CD14-positive monocyte (primary cell): ENCODE results near the gene USP24. TPM values are rescaled to one million over a fixed set of nuclear protein-coding genes. Genes with fewer than 3 reads are reported as not detected.

Experiments used
- DNase-seq, 3 donors: peaks; one replicate each; pipeline ENCODE4 v3.0.0-alpha.2; 2011 to 2022
- H2AFZ ChIP-seq: 2 replicates; pipeline ENCODE4 v1.6.0; 2012; ENCODE audit warnings: mild to moderate bottlenecking, low read depth, low read length, inconsistent platforms; ENCODE audit not compliant: insufficient read depth, poor library complexity, severe bottlenecking
- H3K27ac ChIP-seq, 2 donors: 1 replicate in 1 of 2; 2 replicates in 1 of 2; pipeline ENCODE4 v1.5.1; 2012 to 2013; ENCODE audit warnings: low read length in 2 of 2, control low read depth in 1 of 2, inconsistent platforms in 1 of 2, low read depth in 1 of 2, mild to moderate bottlenecking in 1 of 2
- H3K27me3 ChIP-seq, 2 donors: one replicate each; pipeline versions ENCODE4 v1.6.0 to v1.6.1; 2011 to 2013; ENCODE audit warnings: low read length in 2 of 2; ENCODE audit not compliant: control insufficient read depth in 2 of 2, insufficient read depth in 2 of 2
- H3K36me3 ChIP-seq, 2 donors: replicated peaks in 1 of 2; 1 replicate in 1 of 2; 2 replicates in 1 of 2; pipeline versions ENCODE4 v1.5.1 to v1.6.1; 2012 to 2013; ENCODE audit warnings: low read length in 2 of 2, control low read depth in 1 of 2, inconsistent platforms in 1 of 2, mild to moderate bottlenecking in 1 of 2; ENCODE audit not compliant: insufficient read depth in 2 of 2, control insufficient read depth in 1 of 2
- H3K4me1 ChIP-seq, 2 donors: 1 replicate in 1 of 2; 2 replicates in 1 of 2; pipeline versions ENCODE4 v1.5.1 to v1.6.1; 2012 to 2013; ENCODE audit warnings: low read length in 2 of 2, control low read depth in 1 of 2, inconsistent platforms in 1 of 2, mild to moderate bottlenecking in 1 of 2, moderate library complexity in 1 of 2; ENCODE audit not compliant: insufficient read depth in 2 of 2, control insufficient read depth in 1 of 2
- H3K4me2 ChIP-seq: replicated peaks from 2 replicates; pipeline ENCODE3; 2012; ENCODE audit warnings: low read length, moderate library complexity, mild to moderate bottlenecking; ENCODE audit not compliant: poor library complexity, severe bottlenecking; ENCODE audit errors: extremely low read depth
- H3K4me3 ChIP-seq, 3 experiments: fragments of 200-600 bp in 1 of 3; sonication (generic) in 1 of 3; replicated peaks in 1 of 3; 1 replicate in 2 of 3; 2 replicates in 1 of 3; pipeline ENCODE4 v1.5.1; 2011 to 2013; ENCODE audit warnings: low read length in 3 of 3, mild to moderate bottlenecking in 3 of 3, control low read depth in 2 of 3, low read depth in 2 of 3, inconsistent platforms in 1 of 3, moderate library complexity in 1 of 3
- H3K79me2 ChIP-seq: 2 replicates; pipeline ENCODE4 v1.6.0; 2012; ENCODE audit warnings: mild to moderate bottlenecking, control low read depth, inconsistent platforms, low read length, moderate library complexity; ENCODE audit not compliant: insufficient read depth
- H3K9ac ChIP-seq: 2 replicates; pipeline ENCODE4 v1.6.0; 2017; ENCODE audit warnings: low read length, mild to moderate bottlenecking; ENCODE audit not compliant: insufficient read depth, poor library complexity, severe bottlenecking
- H3K9me3 ChIP-seq, 2 donors: replicated peaks in 1 of 2; 1 replicate in 1 of 2; 2 replicates in 1 of 2; pipeline versions ENCODE4 v1.5.1 to v1.6.1; 2012 to 2013; ENCODE audit warnings: low read length in 2 of 2, control low read depth in 1 of 2; ENCODE audit not compliant: control insufficient read depth in 1 of 2, insufficient read depth in 1 of 2
- H4K20me1 ChIP-seq: 2 replicates; pipeline ENCODE4 v1.6.0; 2012; ENCODE audit warnings: mild to moderate bottlenecking, low read length, control low read depth, moderate library complexity; ENCODE audit not compliant: insufficient read depth
- H3K27ac Mint-ChIP-seq, 7 donors: one replicate each; pipeline ENCODE4 v1.8.0; 2020; ENCODE audit warnings: mild to moderate bottlenecking in 7 of 7, mixed read lengths in 7 of 7, moderate library complexity in 6 of 7, inconsistent platforms in 2 of 7
- H3K27me3 Mint-ChIP-seq, 3 donors: one replicate each; pipeline ENCODE4 v1.8.0; 2021 to 2022; ENCODE audit warnings: low read depth in 3 of 3, mild to moderate bottlenecking in 3 of 3, mixed read lengths in 3 of 3, moderate library complexity in 3 of 3, inconsistent platforms in 1 of 3
- H3K36me3 Mint-ChIP-seq, 2 donors: one replicate each; pipeline ENCODE4 v1.8.0; 2020; ENCODE audit warnings: mixed read lengths in 2 of 2, inconsistent platforms in 1 of 2, mild to moderate bottlenecking in 1 of 2
- H3K4me1 Mint-ChIP-seq: one replicate; pipeline ENCODE4 v1.8.0; 2020; ENCODE audit warnings: mild to moderate bottlenecking, mixed read lengths
- H3K4me3 Mint-ChIP-seq, 2 donors: one replicate each; pipeline ENCODE4 v1.8.0; 2020; ENCODE audit warnings: mild to moderate bottlenecking in 2 of 2, mixed read lengths in 2 of 2, moderate library complexity in 1 of 2
- H3K9me3 Mint-ChIP-seq, 7 donors: one replicate each; pipeline ENCODE4 v1.8.0; 2020 to 2022; ENCODE audit warnings: mixed read lengths in 7 of 7, mild to moderate bottlenecking in 6 of 7, moderate library complexity in 6 of 7, inconsistent platforms in 2 of 7
- WGBS: methylation state at CpG from one replicate; pipeline ENCODE4 v1.1.5; 2013; ENCODE audit warnings: missing lambda C conversion rate; ENCODE audit not compliant: insufficient coverage; 5-methylcytosine and 5-hydroxymethylcytosine counted together
- intact Hi-C, 2 donors: fragments of 100-400 bp; cut with micrococcal nuclease; formaldehyde crosslinking; loops; one replicate each; pipeline versions ENCODE4 v1.15.0 to v1.15.1; 2023
- polyA plus RNA-seq, 3 donors: library from polyadenylated mRNA; depleted of rRNA in 1 of 3; unstranded in 2 of 3; stranded (reverse) in 1 of 3; fragments of 300-500 nt in 2 of 3; fragments of >200 nt in 1 of 3; fragmentation: Illumina TruSeq in 2 of 3; gene quantifications; 1 replicate in 2 of 3; 2 replicates in 1 of 3; pipeline ENCODE4 v1.2.3, GENCODE V29; 2012 to 2021
- TF ChIP-seq, protein P1 (sequence below): fragments of 200-600 bp; IDR thresholded peaks from one replicate; pipeline ENCODE4 v1.8.0; 2022; ENCODE audit warnings: antibody characterized with exemption, mild to moderate bottlenecking

USP24 gene
- polyA plus RNA-seq, 3 donors, result 1.1 to 14.2 (median 2.1) TPM

DNA sequence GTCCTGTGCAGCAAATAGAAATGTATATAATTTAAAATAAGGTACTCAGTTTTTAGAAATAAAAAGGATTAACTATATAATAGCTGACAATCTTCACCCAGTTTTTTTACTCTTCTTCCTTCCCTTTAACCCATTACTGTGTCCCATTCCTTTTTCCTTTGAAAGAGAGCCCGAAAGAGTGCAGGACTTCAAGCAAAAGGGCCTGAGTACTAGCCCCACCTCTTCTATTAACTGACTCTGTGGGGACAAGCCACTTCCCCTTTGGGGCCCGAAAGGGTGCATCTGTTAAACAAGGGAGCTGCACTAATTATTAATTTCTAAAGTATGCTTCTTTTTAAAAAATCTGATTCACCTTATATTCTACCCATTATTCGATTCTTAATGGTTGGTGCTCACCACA lies 3.3 kb downstream of the USP24 start:
- H3K4me1 ChIP-seq, result peaks cover 59 to 74% of the 10 kb centered on the region in 2 donors
- peak overlapping the region; percentile 85 for H3K4me2 ChIP-seq
- peak in 2 of 3 donors; percentile 35 to 50 for DNase-seq
- peak overlapping the region in 1 of 3 experiments; percentile 77 for H3K4me3 ChIP-seq
- H3K9me3 ChIP-seq, result no peaks in the 10 kb centered on the region
- H2AFZ ChIP-seq, result no peak overlapping the region
- H3K27me3 ChIP-seq, result no peaks in the 10 kb centered on the region
- TF ChIP-seq, protein P1, sequence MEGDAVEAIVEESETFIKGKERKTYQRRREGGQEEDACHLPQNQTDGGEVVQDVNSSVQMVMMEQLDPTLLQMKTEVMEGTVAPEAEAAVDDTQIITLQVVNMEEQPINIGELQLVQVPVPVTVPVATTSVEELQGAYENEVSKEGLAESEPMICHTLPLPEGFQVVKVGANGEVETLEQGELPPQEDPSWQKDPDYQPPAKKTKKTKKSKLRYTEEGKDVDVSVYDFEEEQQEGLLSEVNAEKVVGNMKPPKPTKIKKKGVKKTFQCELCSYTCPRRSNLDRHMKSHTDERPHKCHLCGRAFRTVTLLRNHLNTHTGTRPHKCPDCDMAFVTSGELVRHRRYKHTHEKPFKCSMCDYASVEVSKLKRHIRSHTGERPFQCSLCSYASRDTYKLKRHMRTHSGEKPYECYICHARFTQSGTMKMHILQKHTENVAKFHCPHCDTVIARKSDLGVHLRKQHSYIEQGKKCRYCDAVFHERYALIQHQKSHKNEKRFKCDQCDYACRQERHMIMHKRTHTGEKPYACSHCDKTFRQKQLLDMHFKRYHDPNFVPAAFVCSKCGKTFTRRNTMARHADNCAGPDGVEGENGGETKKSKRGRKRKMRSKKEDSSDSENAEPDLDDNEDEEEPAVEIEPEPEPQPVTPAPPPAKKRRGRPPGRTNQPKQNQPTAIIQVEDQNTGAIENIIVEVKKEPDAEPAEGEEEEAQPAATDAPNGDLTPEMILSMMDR, result no peak
- peaks cover 96% of the 10 kb centered on the region for H3K79me2 ChIP-seq
- no peak overlapping the region for H3K9ac ChIP-seq
- Mint-ChIP-seq H3K9me3 (no peaks in the 10 kb centered on the region), H3K4me3 (peak overlapping the region; percentile 95 to 99), H3K27me3 (peaks cover 0 to 5% (median 0%) of the 10 kb centered on the region in 3 donors), H3K27ac (peak overlapping the region in 5 of 7 donors; percentile 53 to 82 (median 72)), H3K36me3 (peaks cover 4 to 5% of the 10 kb centered on the region in 2 donors), H3K4me1 (peaks cover 73% of the 10 kb centered on the region)
- H3K36me3 ChIP-seq, result peaks cover 0 to 2% of the 10 kb centered on the region in 2 donors
- no CpG with 5 or more reads among the region's 3 CpGs for WGBS
- intact Hi-C loops, result loop anchor here in 1 of 2 donors (10.0 kb wide), 1 partner anchor 63 kb away; no protein-coding TSS in a partner anchor
- H3K27ac ChIP-seq, result peak overlapping the region in 1 of 2 donors; percentile 94
- H4K20me1 ChIP-seq, result peaks cover 67% of the 10 kb centered on the region

DNA sequence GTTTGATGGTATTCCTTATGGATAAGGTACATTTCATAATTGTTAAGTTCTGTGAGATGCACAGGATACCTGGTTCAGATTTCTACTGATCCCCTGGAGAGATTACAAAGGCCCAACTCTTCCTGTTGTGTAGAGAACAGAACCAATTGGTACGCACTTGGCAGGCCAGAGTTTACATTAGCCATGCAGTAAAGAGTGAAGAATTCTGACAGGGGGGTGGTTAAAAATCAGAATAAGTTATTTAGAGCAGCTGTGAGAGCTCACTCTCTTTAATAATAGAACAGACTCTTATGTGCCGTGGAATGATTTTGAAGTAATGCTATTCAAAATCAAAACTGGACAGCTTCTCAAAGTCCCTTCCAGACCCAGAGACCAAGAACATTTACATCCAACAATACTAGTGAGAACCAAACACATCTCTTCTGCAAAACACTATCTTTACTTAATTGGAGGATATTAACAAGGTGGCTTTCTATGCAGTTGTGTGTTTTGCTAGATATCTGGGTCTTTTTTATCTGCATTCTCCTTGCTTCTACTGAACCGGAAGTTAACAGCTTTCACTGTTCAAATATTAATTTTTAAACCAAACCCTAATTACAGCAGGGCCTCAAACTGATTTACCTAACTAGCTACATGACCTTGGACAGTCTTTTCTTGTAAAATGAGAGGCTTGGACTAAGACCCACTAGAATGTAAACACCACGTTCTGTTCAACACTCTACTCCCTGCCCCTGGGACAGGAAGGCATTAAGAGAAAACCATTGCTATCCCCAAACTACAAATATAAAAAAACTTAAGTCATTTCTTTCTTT lies 4.0 kb downstream of the USP24 start:
- peak overlapping the region in 6 of 7 donors; percentile 1 to 77 (median 43) for H3K27ac Mint-ChIP-seq
- intact Hi-C loops, result loop anchor here in 1 of 2 donors (10.0 kb wide), 1 partner anchor 64 kb away; no protein-coding TSS in a partner anchor
- WGBS, result 0% methylated on average over 1 of the region's 4 CpGs
- Histone ChIP-seq H4K20me1 (peaks cover 74% of the 10 kb centered on the region), H3K4me3 (peak overlapping the region in 1 of 3 experiments; percentile 77), H3K27ac (peak overlapping the region in 1 of 2 donors; percentile 94), H3K4me1 (peaks cover 53 to 67% of the 10 kb centered on the region in 2 donors), H3K9me3 (no peaks in the 10 kb centered on the region), H3K36me3 (peaks cover 0 to 6% of the 10 kb centered on the region in 2 donors), H3K9ac (no peak overlapping the region), H3K4me2 (peak overlapping the region; percentile 85), H3K27me3 (no peaks in the 10 kb centered on the region), H3K79me2 (peaks cover 99% of the 10 kb centered on the region), H2AFZ (no peak overlapping the region)
- H3K4me3 Mint-ChIP-seq, result peak overlapping the region in 1 of 2 donors; percentile 49
- TF ChIP-seq, protein P1, result no peak
- no peaks in the 10 kb centered on the region for H3K9me3 Mint-ChIP-seq
- peaks cover 67% of the 10 kb centered on the region for H3K4me1 Mint-ChIP-seq
- peaks cover 8 to 12% of the 10 kb centered on the region in 2 donors for H3K36me3 Mint-ChIP-seq
- no peak for DNase-seq
- H3K27me3 Mint-ChIP-seq, result peaks cover 0 to 5% (median 0%) of the 10 kb centered on the region in 3 donors
